Glomerular visceral epithelial cell (primary cell): ENCODE measurements around the gene SLC10A4.
A peak's percentile ranks its signal among the peaks of the same experiment; 100 is the strongest.
"Not testable (repeated sequence)": the region's sequence is repeated elsewhere in the genome, so short reads cannot be mapped to it uniquely, and the experiment has no call there.

Experiments
- DNase-seq: peaks from one replicate; pipeline ENCODE4 v3.0.0-alpha.2; 2016; ENCODE audit errors: extremely low spot score

SLC10A4 gene, protein sequence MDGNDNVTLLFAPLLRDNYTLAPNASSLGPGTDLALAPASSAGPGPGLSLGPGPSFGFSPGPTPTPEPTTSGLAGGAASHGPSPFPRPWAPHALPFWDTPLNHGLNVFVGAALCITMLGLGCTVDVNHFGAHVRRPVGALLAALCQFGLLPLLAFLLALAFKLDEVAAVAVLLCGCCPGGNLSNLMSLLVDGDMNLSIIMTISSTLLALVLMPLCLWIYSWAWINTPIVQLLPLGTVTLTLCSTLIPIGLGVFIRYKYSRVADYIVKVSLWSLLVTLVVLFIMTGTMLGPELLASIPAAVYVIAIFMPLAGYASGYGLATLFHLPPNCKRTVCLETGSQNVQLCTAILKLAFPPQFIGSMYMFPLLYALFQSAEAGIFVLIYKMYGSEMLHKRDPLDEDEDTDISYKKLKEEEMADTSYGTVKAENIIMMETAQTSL

DNA sequence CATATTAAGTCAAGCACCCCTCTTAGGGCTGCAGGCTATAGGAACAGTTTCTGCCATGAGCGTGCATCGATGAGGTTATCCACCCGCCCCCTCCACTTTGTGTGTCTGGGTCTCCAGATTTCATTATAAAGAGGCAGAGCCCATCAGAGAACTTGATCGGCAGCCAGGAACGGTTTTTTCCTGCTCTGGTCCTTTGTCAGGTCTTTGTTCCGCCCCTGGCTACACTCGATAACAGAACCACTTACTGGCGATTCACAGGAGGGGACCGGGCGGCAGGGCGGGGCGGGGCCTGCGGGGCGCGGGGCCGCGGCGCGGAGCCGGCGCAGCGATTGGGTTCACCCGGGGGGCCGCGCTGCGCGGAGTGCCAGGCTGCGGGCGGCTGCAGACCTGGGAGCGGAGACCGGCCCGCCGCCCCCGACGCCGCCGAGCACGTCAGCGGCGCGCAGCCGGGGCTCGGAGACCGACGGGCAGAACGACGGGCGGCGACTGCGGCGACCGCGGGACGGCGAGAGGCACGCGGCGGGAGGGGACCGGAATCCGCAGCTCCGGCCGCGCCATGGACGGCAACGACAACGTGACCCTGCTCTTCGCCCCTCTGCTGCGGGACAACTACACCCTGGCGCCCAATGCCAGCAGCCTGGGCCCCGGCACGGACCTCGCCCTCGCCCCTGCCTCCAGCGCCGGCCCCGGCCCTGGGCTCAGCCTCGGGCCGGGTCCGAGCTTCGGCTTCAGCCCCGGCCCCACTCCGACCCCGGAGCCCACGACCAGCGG lies at the start of gene SLC10A4:
Gene SLC10A4 (plus strand): TSS at position 338 of the 771 bp plus-strand sequence. CDS start 219 bp downstream, at position 557.
- no peak for DNase-seq

DNA sequence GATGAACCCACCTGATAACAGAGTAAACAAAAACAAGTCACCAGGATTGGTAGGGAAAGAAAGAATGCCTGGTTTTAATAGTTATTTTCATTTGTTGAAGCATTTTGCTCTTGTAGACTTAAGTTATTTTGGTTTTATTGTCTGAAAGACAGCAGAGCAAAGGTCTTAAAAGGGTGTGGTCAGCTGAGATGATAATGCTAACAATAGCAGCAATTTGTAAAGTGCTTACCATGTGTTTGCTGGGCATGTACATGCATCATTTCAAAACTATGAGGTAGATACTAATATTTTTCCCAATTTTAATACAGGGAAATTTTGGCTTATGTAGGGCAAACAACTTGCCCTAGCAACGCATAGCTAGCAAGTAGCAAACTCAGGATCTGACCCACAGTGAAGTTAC lies 46.8 kb upstream of the SLC10A4 start:
- no peak for DNase-seq

DNA sequence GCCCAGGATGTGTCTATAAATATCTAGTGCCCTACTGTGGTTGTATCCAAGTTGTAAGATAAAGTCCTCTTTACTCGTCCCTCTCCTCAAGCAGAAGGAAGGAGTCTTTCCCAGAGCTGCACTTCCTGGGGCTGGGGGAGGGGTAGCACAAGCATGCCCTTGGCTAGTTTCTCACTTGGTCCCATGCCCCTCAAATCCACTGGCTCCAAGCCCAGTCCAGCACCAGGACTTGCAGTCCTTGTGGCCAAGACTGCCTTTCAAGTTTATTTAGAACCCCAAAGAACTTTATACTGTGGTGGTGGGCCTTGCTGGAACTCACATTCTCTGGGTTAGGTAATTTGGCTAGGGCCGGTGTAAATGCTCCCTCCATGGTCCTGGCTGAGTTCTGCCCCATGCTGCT lies 43.2 kb upstream of the SLC10A4 start:
- no peak for DNase-seq

DNA sequence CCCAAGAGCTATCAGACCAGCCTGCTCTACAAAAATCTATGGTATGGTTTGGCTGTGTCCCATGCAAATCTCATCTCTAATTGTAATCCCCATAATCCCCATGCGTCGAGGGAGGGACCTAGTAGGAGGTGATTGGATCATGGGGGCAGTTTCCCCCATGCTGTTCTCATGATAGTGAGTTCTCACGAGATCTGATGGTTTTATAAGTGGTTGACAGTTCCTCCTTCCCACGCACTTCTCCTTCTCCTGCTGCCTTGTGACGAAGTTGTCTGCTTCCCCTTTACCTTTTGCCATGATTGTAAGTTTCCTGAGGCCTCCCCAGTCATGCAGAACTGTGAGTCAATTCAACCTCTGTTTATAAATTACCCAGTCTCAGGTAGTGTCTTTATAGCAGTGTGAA lies 42.2 kb upstream of the SLC10A4 start:
- DNase-seq: not testable (repeated sequence)

DNA sequence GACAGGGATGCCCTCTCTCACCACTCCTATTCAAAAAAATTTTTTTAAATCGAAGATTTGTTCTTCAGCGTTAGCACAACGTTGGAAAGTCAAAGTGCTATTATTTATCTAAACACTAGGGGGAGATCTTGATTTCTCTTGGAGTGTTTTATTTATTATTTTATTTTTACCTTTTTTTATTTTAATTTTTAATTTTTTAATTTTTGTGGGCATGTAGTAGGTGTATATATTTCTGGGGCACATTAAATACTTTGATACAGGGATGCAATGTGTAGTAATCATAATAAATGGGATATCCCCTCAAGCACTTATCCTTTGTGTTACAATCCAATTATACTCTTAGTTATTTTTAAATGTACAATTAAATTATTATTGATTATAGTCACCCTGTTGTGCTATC lies 37.4 kb upstream of the SLC10A4 start:
- peak; percentile 15 for DNase-seq

DNA sequence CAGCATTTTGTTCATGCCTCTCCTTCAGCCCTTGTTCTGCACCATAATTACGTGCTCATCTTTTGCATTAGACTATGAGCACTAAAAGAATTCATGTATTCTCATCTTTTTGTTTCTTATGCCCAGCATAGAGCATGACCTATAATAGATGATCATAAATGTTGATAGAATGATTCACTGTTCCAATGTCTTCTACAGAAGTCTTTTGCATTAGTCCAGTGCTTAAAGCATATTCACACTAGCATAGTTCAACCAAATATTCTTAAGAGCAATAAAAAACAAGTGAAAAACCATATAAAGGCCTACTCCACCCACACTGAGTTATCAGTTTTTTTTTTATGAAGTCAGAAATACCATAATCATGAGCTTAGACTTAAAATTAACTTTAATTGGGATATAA lies 36.5 kb upstream of the SLC10A4 start:
- DNase-seq: no peak

DNA sequence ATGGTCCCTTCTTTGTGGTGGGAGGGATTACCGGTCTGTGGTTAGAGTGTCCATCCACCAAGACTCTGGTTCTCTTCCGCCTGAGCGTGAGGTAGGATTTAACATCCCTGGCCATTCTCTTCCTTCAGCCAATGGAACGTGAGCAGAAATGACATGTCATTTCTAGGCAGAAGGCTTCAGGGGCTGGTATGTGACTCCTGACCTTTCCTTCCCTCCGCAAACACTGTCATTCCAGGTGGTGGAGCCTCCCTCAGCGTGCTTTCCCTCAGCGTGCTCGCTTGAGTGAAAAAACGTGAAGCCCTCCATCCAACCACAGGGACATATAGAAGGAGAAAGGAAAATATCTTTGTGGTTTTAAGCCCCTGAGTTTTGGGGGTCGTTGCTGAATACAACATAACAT lies 34.0 kb upstream of the SLC10A4 start:
- DNase-seq: no peak

DNA sequence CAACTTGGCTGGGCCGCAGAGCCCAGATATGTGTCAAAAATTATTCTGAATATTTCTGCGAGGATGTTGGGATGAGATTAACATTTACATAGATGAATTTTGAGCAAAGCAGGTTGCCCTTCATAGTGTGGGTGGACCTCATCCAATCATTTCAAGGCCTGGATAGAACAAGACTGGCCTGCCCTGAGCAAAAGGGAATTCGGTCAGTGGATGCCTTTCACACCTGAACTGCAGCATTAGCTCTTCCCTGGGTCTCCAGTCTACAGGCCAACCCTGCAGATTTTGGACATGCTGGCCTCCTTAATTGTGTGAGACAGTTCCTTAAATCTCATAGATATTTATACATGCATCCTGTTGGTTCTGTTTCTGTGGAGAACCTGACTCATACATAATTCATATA lies 32.4 kb upstream of the SLC10A4 start:
- DNase-seq: no peak

DNA sequence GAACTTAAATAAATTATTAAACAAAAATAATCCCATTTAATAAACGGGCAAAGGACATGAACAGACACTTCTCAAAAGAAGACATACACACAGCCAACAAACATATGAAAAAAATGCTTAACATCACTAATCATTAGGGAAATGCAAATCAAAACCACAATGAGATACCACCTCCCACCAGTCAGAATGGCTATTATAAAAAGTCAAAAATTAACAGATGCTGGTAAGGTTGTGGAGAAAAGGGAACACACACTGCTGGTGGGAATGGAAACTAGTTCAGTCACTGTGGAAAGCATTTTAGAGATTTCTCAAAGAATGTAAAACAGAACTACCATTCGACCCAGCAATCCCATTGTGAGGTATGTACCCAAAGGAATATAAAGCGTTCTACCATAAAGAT lies 31.5 kb upstream of the SLC10A4 start:
- DNase-seq: not testable (repeated sequence)

DNA sequence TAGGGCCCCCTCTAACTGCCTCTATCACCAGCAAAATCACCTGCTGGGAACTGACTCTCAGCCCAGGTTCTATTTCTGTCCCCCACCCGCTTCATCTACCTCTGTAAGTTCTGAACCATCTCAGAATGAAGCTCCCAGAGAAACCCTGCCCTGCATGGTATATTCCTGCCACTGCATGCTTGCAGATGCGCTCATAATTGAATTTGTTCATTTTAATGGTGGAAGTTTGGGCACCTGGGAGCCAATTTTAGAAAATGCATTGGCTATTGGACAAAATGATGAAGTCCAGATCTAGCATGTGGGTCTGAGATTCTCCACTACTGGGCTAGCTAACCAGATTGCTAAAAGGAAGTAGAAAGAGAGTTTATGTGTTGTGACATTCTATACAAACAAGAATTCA lies 28.6 kb upstream of the SLC10A4 start:
- DNase-seq: no peak

DNA sequence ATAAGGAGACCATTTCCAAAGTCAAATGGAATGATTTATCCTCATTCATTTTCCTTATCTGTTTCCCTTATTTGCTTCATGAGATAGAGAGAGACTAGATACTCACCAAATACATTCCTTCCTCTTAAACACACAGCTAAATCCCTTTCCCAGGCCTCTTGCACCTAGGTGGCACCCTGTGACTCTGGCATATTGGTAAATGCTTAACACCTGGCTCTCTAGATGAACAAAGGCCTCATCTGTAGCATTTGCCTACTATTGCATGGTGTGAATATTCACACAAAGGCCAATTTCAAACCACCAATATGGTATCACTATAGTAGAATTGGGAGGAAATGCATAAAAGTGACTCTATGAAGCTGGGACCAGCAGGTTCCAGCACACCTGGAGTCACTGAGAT lies 22.1 kb upstream of the SLC10A4 start:
- DNase-seq: no peak

DNA sequence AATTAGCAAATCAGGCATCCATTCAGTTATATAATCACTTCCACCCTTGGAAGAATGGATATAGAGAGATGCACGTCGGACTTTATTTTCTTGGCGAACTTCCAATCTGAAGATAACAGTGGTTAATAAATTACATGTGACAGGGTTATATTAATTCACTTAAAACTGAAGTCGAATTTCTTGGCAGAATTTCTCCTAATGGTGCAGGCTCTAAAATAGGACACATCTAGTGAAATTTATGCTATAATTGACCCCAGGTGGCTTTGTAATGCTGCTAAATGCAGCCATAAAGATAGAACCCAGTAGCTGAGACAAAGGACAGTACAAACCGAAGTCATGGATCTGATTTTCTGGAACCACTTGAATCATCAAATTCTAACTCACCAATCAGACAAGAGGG lies 20.8 kb upstream of the SLC10A4 start:
- no peak for DNase-seq

DNA sequence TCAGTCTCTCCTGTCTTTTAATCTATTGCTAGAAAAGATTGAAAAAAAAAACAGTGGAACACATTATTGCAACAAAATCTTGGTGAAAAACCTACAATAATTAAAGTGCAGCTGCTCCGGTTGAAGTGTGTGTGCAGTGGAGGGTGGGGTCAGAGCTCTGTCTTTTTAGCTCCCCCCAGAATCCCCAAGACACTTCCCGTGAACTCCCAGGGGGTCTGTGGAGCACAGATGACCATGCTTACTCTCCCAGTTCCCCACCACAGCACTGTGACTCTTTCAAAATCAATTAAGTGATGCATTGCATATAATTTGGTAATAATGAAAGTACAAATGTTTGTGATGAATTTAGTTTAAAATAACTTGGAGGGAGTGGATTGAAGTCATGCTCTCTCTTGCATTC lies 15.7 kb upstream of the SLC10A4 start:
- DNase-seq: no peak

DNA sequence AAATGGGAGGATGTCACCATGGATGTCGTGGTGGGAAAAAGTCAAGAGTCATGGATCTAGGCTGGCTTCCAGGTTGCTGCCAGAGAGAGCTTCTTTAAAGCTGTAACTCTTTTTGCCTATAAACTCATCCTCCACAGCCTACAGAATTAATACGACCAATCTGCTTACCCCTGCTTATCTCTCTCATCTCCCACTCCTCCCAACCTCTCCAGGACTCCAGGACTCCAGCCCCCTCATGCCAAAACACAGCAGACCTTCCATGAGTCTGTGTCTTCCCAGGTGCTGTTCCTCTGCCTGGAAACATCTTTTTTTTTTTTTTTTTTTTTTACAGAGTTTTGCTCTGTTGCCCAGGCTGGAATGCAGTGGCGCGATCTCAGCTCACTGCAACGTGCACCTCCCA lies 15.3 kb upstream of the SLC10A4 start:
- no peak for DNase-seq

DNA sequence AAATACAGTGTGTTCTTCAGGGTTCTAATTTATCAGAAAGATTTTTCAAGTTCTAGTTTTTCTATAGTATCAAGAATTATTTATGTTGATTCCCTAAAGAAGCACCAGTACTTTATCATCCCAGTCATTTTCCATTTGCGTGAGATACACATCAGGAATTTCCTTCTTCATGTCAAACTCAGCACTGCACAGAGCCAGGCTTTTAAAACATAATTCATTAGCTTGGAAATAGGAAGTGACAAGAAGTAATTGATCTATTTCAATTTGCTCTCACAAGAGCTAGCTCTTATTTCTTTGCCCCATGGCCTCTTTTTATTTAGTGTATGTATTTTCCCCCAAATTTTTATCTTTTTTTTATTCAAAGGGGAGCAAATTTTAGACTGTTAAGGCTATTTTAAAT lies 13.0 kb upstream of the SLC10A4 start:
- DNase-seq: no peak

DNA sequence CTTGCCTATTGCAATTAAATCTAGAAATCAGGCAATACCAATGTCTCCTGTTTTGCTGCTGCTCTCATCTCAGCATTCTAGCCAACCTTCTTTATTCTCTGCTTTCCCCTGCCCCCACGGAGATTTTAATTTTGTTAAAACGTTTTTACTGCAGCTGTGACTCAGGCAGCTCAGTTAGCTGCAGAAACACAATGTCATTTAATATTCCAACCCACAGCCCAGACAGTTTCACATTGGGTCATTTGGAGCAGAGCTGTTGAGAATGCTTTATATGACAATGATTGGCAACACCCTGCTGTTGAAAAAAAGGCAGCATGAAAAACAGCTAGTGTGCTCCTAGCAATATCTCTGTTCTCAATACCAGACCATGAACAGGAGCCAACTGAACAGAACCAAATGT lies 12.6 kb upstream of the SLC10A4 start:
- peak; percentile 21 for DNase-seq

DNA sequence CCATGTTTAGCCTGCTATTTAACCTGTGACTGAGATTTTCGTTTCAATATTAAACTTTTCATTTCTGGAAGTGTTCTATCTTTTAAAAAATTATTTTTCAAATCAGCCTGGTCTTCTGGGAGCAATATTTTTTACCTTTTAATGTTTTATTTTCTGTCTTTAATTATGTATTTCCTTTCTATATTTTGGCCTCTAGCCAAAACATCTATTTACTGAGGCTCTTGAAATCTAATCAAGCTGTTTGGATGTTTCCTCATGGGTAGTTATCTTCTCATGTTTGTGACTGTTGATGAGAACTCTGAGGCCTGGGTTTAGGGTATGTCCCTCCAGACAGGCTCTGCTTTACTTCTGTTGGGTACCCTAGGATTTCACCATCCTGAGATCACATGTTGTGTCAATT lies 10.3 kb upstream of the SLC10A4 start:
- no peak for DNase-seq

DNA sequence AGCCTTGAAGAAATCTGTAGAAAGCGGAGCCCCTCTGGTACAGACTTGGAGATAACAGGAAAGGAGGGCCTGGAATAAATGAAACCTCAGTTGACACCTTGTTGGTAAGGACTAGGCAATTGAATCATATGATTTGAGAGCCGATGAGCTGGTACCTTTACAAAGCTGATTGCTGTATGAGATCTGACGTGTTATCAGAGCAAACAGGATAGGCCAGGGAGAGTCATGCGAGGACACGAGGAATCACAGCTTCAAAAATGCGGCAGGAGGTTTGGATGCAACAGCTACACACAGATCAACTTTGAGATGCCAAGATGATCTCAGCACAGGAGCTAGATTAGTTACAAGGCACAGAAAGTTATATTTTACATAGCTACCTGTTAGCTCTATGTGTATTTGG lies 7.4 kb upstream of the SLC10A4 start:
- no peak for DNase-seq

DNA sequence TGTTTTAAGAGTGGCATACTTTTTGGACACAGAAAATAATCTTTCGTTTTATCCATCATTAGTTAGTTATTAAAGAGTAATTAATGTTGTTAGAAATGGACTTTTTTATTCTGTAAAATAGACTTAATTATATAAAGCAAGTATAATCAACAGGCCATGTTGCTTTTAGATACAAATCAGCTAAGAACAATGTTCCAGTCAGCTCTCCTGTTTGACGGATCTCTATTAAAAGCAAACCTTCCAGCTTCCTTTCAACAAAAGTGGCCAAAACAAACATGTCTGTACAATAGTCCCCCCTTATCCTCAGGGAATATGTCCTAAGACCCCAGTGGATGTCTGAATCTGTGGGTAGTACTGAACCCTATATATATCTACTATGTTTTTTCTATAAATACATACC lies 4.9 kb upstream of the SLC10A4 start:
- no peak for DNase-seq

DNA sequence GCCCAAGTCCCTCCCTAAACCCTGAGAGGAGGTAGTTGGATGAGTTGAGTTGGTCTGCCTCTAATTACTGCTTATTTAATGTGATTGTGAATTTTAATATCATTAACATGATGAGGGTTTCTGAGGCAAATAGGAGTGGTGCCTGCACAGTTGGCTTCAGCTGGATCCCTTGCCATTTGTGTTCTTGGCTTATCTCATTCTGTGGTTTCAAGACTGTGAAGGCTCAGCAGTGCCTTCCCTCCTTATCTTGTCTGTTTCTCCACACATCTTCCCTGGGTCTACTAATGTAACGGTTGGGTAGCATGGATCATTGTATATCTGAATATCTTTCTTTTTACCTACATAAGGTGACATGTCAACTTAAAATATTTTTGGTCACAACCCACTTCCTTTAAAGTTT lies 1.6 kb upstream of the SLC10A4 start:
- no peak for DNase-seq

DNA sequence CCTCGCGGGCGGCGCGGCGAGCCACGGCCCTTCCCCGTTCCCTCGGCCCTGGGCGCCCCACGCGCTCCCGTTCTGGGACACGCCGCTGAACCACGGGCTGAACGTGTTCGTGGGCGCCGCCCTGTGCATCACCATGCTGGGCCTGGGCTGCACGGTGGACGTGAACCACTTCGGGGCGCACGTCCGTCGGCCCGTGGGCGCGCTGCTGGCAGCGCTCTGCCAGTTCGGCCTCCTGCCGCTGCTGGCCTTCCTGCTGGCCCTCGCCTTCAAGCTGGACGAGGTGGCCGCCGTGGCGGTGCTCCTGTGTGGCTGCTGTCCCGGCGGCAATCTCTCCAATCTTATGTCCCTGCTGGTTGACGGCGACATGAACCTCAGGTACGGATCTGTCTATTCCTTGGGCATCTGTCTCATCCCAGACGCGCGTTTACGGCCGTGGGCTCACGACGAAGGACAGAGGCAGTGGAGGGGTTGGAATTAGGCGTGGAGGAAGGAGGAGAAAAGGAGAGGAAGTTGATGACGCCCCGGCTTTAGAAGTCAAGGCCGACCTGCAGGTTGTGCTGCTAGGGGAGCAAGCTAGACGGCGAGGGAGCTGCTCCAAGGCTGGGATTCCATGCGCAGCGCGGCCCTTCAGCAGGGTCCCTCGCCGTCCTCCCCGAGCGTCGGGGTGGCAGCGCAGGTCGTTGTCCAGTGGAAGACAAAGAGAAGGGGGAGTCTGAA lies 792 bp downstream of the SLC10A4 start:
- DNase-seq: no peak

DNA sequence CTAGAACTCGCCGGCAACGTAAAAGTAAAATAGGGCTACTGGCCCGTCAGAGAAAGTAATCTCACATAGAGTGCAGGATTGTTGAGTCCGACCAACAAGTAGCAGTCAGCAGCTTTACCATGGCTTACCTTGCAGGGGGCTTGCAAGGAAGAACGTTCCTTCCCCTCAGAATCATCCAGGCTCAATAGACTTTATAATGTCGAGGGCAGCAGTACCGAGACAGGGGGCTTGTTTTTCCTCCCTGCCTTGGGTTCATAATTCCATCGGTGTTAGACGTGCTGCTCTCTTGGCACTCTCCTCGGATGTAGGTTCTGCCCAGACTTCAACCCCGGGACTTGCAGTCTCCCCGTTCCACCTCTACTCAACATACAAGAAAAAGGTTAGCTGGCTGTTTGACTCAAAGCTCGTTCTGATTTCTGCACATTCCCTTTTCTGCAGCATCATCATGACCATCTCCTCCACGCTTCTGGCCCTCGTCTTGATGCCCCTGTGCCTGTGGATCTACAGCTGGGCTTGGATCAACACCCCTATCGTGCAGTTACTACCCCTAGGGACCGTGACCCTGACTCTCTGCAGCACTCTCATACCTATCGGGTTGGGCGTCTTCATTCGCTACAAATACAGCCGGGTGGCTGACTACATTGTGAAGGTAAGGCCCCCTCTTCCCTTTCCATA lies 1.5 kb downstream of the SLC10A4 start:
- no peak for DNase-seq
